ENCODE measurements around the gene CCT6A.
"Not testable (repeated sequence)": the region's sequence is repeated elsewhere in the genome, so short reads cannot be mapped to it uniquely, and the experiment has no call there.

Gene CCT6A

DNA sequence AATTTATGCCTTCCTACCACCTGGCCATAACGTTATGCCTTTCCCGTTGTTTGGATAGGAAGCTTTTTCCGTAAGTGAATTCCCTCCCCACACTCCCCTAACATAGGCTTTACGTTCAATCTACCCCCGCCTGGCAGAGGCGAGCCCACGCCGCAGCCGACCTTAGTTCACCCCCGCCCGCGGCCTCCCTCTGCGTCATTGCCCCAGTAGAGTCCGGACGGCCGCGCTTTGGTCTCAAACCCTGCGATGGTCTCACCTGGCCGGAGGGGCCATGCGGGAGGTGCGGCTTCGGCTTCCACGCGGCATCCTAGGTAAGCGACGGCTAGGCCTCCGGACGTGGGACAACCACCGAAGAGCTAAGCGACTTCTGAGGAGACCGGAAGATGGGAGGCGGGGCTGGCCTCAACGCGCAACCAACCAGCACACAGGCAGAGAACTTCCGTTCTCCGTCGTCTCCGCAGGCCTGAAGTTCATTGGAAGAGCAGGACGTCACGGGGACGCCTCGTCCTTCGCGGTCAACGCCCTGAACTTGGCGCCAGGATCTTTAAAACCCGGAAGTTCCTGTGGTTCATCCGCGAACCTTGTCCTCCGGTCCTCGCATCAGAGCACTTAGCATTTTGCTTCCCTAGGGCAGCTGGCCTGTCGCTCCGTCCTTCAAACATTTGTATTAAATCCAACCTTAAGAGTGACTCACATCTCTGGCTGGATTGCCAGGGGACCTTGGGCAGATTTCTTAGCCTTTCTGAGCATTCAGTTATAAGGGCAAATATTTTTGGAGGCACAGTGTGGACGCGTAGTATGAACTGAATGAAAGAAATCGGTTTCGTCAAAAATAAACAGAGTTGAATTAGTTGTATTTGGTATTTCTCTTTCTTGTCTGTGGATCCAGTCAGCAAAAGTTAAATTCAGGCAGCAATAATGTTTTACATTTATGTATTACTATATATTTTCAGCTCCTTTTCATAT lies 54.8 kb downstream of the CCT6A start, which contains the start of gene CHCHD2:
CHCHD2 (minus strand) TSS at position 369 of the 966 bp plus-strand sequence; CDS start at position 306, 63 bp downstream.
- no CpG with 5 or more reads among the region's 57 CpGs for WGBS (ENCODE audit: extremely low coverage, insufficient coverage, insufficient read length)
- Histone ChIP-seq H4K91ac (ENCODE audit: low read depth, low read length) (no peak within 1 kb of the TSS), H2AFZ (ENCODE audit: insufficient read depth, low read length, poor library complexity) (no peak within 1 kb of the TSS), H3K36me3 (ENCODE audit: control insufficient read depth in 1 of 2, insufficient read depth in 2 of 2, low read length in 2 of 2) (peaks cover 5 to 7% of the 10 kb centered on the region in 2 experiments), H3K9ac (ENCODE audit: low read length) (peak within 1 kb of the TSS; percentile 88), H3K4ac (ENCODE audit: low read depth, low read length) (no peak within 1 kb of the TSS), H3K18ac (ENCODE audit: low read length) (no peak within 1 kb of the TSS), H3K4me1 (ENCODE audit: control insufficient read depth in 1 of 2, insufficient read depth in 2 of 2, low read length in 2 of 2) (no peaks in the 10 kb centered on the region), H3K4me2 (ENCODE audit: low read length) (peak within 1 kb of the TSS; percentile 78), H3K4me3 (ENCODE audit: low read depth, low read length) (peak within 1 kb of the TSS; percentile 81), H3K79me1 (ENCODE audit: low read length) (no peaks in the 10 kb centered on the region), H4K12ac (ENCODE audit: low read depth, low read length) (no peak within 1 kb of the TSS), H3K27me3 (ENCODE audit: insufficient read depth, low read length) (no peaks in the 10 kb centered on the region), H2BK12ac (ENCODE audit: low read length) (no peak within 1 kb of the TSS), H3K14ac (ENCODE audit: low read length) (no peak within 1 kb of the TSS), H2BK120ac (ENCODE audit: insufficient read depth, low read length, poor library complexity) (no peak within 1 kb of the TSS), H3K9me3 (ENCODE audit: insufficient read depth, low read depth, low read length) (peaks cover 3% of the 10 kb centered on the region), H2AK5ac (ENCODE audit: low read length) (no peak within 1 kb of the TSS), H4K8ac (ENCODE audit: low read depth, low read length) (peak within 1 kb of the TSS; percentile 36), H3K27ac (ENCODE audit: low read depth, low read length) (peak within 1 kb of the TSS; percentile 14), H3K79me2 (ENCODE audit: control insufficient read depth, insufficient read depth, low read length, poor library complexity) (no peaks in the 10 kb centered on the region), H2BK5ac (ENCODE audit: low read depth, low read length, poor library complexity) (no peak within 1 kb of the TSS), H3K23ac (ENCODE audit: low read length) (no peak within 1 kb of the TSS)
- peak; percentile 99 for DNase-seq

DNA sequence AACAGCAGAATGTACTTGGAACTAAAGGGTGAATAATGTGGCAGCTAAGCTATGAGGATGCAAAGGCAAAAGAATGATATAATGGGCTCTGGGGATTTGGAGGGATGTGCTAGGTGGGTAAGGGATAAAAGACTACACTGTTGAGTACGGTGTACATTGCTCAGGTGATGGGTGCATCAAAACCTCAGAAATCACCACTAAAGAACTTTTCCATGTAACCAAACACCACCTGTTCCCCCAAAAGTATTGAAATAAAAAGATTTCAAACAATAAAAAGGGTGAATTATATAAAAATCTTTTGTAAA lies 56.3 kb downstream of the CCT6A start:
- Histone ChIP-seq H3K79me2 (ENCODE audit: control insufficient read depth, insufficient read depth, low read length, poor library complexity) (no peaks in the 10 kb centered on the region), H4K91ac (ENCODE audit: low read depth, low read length) (no peak overlapping the region), H2BK12ac (ENCODE audit: low read length) (no peak overlapping the region), H2AFZ (ENCODE audit: insufficient read depth, low read length, poor library complexity) (no peak overlapping the region), H3K18ac (ENCODE audit: low read length) (no peak overlapping the region), H3K27ac (ENCODE audit: low read depth, low read length) (no peak overlapping the region), H3K36me3 (ENCODE audit: control insufficient read depth in 1 of 2, insufficient read depth in 2 of 2, low read length in 2 of 2) (peaks cover 2 to 4% of the 10 kb centered on the region in 2 experiments), H3K4me2 (ENCODE audit: low read length) (no peak overlapping the region), H3K27me3 (ENCODE audit: insufficient read depth, low read length) (no peaks in the 10 kb centered on the region), H3K4me1 (ENCODE audit: control insufficient read depth in 1 of 2, insufficient read depth in 2 of 2, low read length in 2 of 2) (no peaks in the 10 kb centered on the region), H3K9ac (ENCODE audit: low read length) (no peak overlapping the region), H2BK120ac (ENCODE audit: insufficient read depth, low read length, poor library complexity) (no peak overlapping the region), H3K9me3 (ENCODE audit: insufficient read depth, low read depth, low read length) (peaks cover 3% of the 10 kb centered on the region), H3K14ac (ENCODE audit: low read length) (no peak overlapping the region), H2BK5ac (ENCODE audit: low read depth, low read length, poor library complexity) (no peak overlapping the region), H3K4me3 (ENCODE audit: low read depth, low read length) (no peak overlapping the region), H3K79me1 (ENCODE audit: low read length) (no peaks in the 10 kb centered on the region), H3K4ac (ENCODE audit: low read depth, low read length) (no peak overlapping the region), H3K23ac (ENCODE audit: low read length) (no peak overlapping the region), H4K12ac (ENCODE audit: low read depth, low read length) (no peak overlapping the region), H2AK5ac (ENCODE audit: low read length) (no peak overlapping the region), H4K8ac (ENCODE audit: low read depth, low read length) (no peak overlapping the region)
- DNase-seq = no peak
- WGBS (ENCODE audit: extremely low coverage, insufficient coverage, insufficient read length) = no CpG with 5 or more reads among the region's 1 CpG

DNA sequence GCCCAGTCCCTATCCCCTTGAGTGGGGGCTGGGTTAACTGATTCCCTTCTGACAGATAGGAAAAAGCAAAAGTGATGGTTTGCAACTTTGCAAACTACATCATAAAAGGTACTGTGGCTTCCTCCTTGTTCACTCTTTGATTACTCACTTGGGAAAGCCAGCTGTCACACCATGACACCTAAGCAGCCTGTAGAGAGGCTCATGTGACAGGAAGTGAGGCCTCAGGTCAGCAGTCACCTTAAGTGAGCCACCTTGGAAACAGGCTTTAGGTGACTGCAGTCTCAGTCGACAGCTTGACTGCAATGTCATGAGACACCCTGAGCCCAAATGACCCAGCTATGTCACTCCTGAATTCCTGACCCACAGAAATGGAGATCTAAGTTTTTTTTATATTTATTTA lies 59.0 kb downstream of the CCT6A start:
- no CpG with 5 or more reads among the region's 1 CpG for WGBS (ENCODE audit: extremely low coverage, insufficient coverage, insufficient read length)
- Histone ChIP-seq H3K14ac (ENCODE audit: low read length) (no peak overlapping the region), H3K4me2 (ENCODE audit: low read length) (no peak overlapping the region), H2BK5ac (ENCODE audit: low read depth, low read length, poor library complexity) (no peak overlapping the region), H2BK12ac (ENCODE audit: low read length) (no peak overlapping the region), H2AK5ac (ENCODE audit: low read length) (no peak overlapping the region), H3K23ac (ENCODE audit: low read length) (no peak overlapping the region), H3K4me3 (ENCODE audit: low read depth, low read length) (no peak overlapping the region), H3K79me2 (ENCODE audit: control insufficient read depth, insufficient read depth, low read length, poor library complexity) (no peaks in the 10 kb centered on the region), H4K8ac (ENCODE audit: low read depth, low read length) (no peak overlapping the region), H2BK120ac (ENCODE audit: insufficient read depth, low read length, poor library complexity) (no peak overlapping the region), H3K9ac (ENCODE audit: low read length) (no peak overlapping the region), H3K27me3 (ENCODE audit: insufficient read depth, low read length) (no peaks in the 10 kb centered on the region), H4K12ac (ENCODE audit: low read depth, low read length) (no peak overlapping the region), H3K79me1 (ENCODE audit: low read length) (no peaks in the 10 kb centered on the region), H3K36me3 (ENCODE audit: control insufficient read depth in 1 of 2, insufficient read depth in 2 of 2, low read length in 2 of 2) (no peaks in the 10 kb centered on the region), H3K4ac (ENCODE audit: low read depth, low read length) (no peak overlapping the region), H2AFZ (ENCODE audit: insufficient read depth, low read length, poor library complexity) (no peak overlapping the region), H3K18ac (ENCODE audit: low read length) (no peak overlapping the region), H3K4me1 (ENCODE audit: control insufficient read depth in 1 of 2, insufficient read depth in 2 of 2, low read length in 2 of 2) (no peaks in the 10 kb centered on the region), H3K9me3 (ENCODE audit: insufficient read depth, low read depth, low read length) (peaks cover 5% of the 10 kb centered on the region), H4K91ac (ENCODE audit: low read depth, low read length) (no peak overlapping the region), H3K27ac (ENCODE audit: low read depth, low read length) (no peak overlapping the region)
- no peak for DNase-seq

DNA sequence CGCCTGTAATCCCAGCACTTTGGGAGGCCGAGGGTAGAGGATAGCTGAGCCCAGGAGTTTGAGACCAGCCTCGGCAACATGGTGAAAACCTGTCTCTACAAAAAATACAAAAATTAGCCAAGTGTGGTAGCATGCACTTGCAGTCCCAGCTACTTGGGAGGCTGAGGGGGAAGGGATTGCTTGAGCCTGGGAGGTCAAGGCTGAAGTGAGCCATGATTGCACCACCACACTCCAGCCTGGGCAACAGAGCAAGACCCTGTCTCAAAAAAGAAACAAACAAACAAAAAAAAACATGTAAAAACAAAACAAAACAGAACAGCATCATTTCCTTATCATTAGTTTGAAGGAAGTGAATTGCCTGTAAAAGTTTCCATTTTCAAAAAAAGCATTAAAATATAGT lies 60.7 kb downstream of the CCT6A start:
- no CpG with 5 or more reads among the region's 3 CpGs for WGBS (ENCODE audit: extremely low coverage, insufficient coverage, insufficient read length)
- H2BK5ac ChIP-seq (ENCODE audit: low read depth, low read length, poor library complexity); H3K27ac ChIP-seq (ENCODE audit: low read depth, low read length); H3K79me2 ChIP-seq (ENCODE audit: control insufficient read depth, insufficient read depth, low read length, poor library complexity); H3K4me1 ChIP-seq (ENCODE audit: control insufficient read depth in 1 of 2, insufficient read depth in 2 of 2, low read length in 2 of 2); H3K4me3 ChIP-seq (ENCODE audit: low read depth, low read length); H2AK5ac ChIP-seq (ENCODE audit: low read length); H3K36me3 ChIP-seq (ENCODE audit: control insufficient read depth in 1 of 2, insufficient read depth in 2 of 2, low read length in 2 of 2); H3K23ac ChIP-seq (ENCODE audit: low read length); H3K9ac ChIP-seq (ENCODE audit: low read length); H3K18ac ChIP-seq (ENCODE audit: low read length); H4K8ac ChIP-seq (ENCODE audit: low read depth, low read length); DNase-seq; H4K91ac ChIP-seq (ENCODE audit: low read depth, low read length); H3K27me3 ChIP-seq (ENCODE audit: insufficient read depth, low read length); H3K14ac ChIP-seq (ENCODE audit: low read length); H2AFZ ChIP-seq (ENCODE audit: insufficient read depth, low read length, poor library complexity); H2BK120ac ChIP-seq (ENCODE audit: insufficient read depth, low read length, poor library complexity); H3K4ac ChIP-seq (ENCODE audit: low read depth, low read length); H2BK12ac ChIP-seq (ENCODE audit: low read length); H3K4me2 ChIP-seq (ENCODE audit: low read length); H4K12ac ChIP-seq (ENCODE audit: low read depth, low read length); H3K79me1 ChIP-seq (ENCODE audit: low read length): not testable (repeated sequence)
- H3K9me3 ChIP-seq (ENCODE audit: insufficient read depth, low read depth, low read length) = peaks cover 15% of the 10 kb centered on the region
